Measurements from ENCODE around the gene GJD3.

DNA sequence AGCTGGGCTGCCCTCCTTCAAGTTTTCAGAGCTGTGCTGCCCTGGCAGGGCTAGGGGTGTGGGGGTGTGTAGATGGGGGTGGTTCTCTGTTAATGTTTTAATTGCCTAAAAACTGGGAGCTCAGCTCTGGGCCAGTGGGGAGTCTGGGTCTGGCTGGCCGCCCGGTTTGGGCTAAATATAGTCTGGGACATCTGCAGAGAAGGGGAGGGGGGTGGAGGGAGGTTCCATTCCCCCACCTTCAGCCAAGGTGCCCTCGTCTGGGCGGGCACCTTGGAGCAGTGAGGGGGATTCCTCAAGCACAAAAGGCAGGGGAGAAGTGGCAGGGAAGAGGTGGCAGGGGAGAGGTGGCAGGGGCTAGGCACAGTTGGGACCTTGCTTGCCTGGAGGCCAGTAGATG, 42.6 kb downstream of the GJD3 start:
- TF ChIP-seq, protein P1, sequence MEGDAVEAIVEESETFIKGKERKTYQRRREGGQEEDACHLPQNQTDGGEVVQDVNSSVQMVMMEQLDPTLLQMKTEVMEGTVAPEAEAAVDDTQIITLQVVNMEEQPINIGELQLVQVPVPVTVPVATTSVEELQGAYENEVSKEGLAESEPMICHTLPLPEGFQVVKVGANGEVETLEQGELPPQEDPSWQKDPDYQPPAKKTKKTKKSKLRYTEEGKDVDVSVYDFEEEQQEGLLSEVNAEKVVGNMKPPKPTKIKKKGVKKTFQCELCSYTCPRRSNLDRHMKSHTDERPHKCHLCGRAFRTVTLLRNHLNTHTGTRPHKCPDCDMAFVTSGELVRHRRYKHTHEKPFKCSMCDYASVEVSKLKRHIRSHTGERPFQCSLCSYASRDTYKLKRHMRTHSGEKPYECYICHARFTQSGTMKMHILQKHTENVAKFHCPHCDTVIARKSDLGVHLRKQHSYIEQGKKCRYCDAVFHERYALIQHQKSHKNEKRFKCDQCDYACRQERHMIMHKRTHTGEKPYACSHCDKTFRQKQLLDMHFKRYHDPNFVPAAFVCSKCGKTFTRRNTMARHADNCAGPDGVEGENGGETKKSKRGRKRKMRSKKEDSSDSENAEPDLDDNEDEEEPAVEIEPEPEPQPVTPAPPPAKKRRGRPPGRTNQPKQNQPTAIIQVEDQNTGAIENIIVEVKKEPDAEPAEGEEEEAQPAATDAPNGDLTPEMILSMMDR (conservative IDR thresholded peaks at IDR 0.05; ENCODE audit: low read length): no peak
- no peak for TF ChIP-seq EZH2phosphoT487 (IDR thresholded peaks at IDR 0.05; ENCODE audit: borderline replicate concordance, low read depth, low read length)

Measured in OCI-LY7 (cell line).